ENCODE data around the gene TMEFF1. TPM values are rescaled to one million over a fixed set of nuclear protein-coding genes. Genes with fewer than 3 reads are reported as not detected.

The TMEFF1 gene
- total RNA-seq, 1 experiment from 2014 or later, result 65.5 TPM

- H3K14ac ChIP-seq (ENCODE audit: insufficient read depth, low read length), result no peak overlapping the region
- H2AFZ ChIP-seq (ENCODE audit: low read length), result no peak overlapping the region
- H3T11ph ChIP-seq (ENCODE audit: low read length), result no peak overlapping the region
- H2BK15ac ChIP-seq (ENCODE audit: low read depth, low read length), result no peak overlapping the region
- H3K4me2 ChIP-seq (ENCODE audit: insufficient read depth, insufficient read length, low read length), result no peak overlapping the region
- peaks cover 9% of the 10 kb centered on the region for H3K23me2 ChIP-seq (ENCODE audit: insufficient read length, low read depth, low read length, poor library complexity, severe bottlenecking)
- H3K27ac ChIP-seq (ENCODE audit: insufficient read length, low read depth, low read length), result no peak overlapping the region
- TF ChIP-seq, protein P1, sequence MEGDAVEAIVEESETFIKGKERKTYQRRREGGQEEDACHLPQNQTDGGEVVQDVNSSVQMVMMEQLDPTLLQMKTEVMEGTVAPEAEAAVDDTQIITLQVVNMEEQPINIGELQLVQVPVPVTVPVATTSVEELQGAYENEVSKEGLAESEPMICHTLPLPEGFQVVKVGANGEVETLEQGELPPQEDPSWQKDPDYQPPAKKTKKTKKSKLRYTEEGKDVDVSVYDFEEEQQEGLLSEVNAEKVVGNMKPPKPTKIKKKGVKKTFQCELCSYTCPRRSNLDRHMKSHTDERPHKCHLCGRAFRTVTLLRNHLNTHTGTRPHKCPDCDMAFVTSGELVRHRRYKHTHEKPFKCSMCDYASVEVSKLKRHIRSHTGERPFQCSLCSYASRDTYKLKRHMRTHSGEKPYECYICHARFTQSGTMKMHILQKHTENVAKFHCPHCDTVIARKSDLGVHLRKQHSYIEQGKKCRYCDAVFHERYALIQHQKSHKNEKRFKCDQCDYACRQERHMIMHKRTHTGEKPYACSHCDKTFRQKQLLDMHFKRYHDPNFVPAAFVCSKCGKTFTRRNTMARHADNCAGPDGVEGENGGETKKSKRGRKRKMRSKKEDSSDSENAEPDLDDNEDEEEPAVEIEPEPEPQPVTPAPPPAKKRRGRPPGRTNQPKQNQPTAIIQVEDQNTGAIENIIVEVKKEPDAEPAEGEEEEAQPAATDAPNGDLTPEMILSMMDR (conservative IDR thresholded peaks at IDR 0.05), result no peak
- no peaks in the 10 kb centered on the region for H3K79me1 ChIP-seq (ENCODE audit: insufficient read depth, low read depth, low read length, poor library complexity, severe bottlenecking)
- H3K79me2 ChIP-seq (ENCODE audit: insufficient read depth, low read length), result peaks cover 45% of the 10 kb centered on the region; the same call in 1 of the 2 replicates
- H3K27me3 Mint-ChIP-seq (ENCODE audit: low read depth), result no peaks in the 10 kb centered on the region
- no peak overlapping the region for H2BK5ac ChIP-seq (ENCODE audit: insufficient read length, low read length)
- H2BK120ac ChIP-seq (ENCODE audit: low read depth, low read length, poor library complexity, severe bottlenecking), result no peak overlapping the region
- H3K4me3 Mint-ChIP-seq, result no peak overlapping the region
- H3K27me3 ChIP-seq (ENCODE audit: insufficient read depth, low read length), result no peaks in the 10 kb centered on the region
- no peak overlapping the region for H3K23ac ChIP-seq (ENCODE audit: insufficient read length, low read depth, low read length)
- no peak overlapping the region for H2BK12ac ChIP-seq (ENCODE audit: insufficient read length, low read depth, low read length)
- DNase-seq, result no peak
- H3K4me1 Mint-ChIP-seq, result peaks cover 45 to 50% of the 10 kb centered on the region in 2 experiments
- no peak overlapping the region for H4K5ac ChIP-seq (ENCODE audit: insufficient read length, low read depth, low read length)
- H3K56ac ChIP-seq (ENCODE audit: insufficient read length, low read depth, low read length), result no peak overlapping the region
- no peak overlapping the region for H3K4ac ChIP-seq (ENCODE audit: low read depth, low read length)
- H3K9ac ChIP-seq (ENCODE audit: extremely low read depth, insufficient read length, low read length), result no peak overlapping the region
- H4K8ac ChIP-seq (replicated peaks; ENCODE audit: insufficient read length, low read depth, low read length), result no peak overlapping the region
- no CpG with 5 or more reads among the region's 6 CpGs for WGBS (ENCODE audit: extremely low coverage, insufficient read length, low lambda C conversion rate)
- no peaks in the 10 kb centered on the region for H4K20me1 ChIP-seq (ENCODE audit: control insufficient read depth, insufficient read depth, insufficient read length)
- no peak overlapping the region for H4K91ac ChIP-seq (ENCODE audit: insufficient read length, low read depth, low read length)
- H3K27ac Mint-ChIP-seq, result peak overlapping the region in 2 of 3 experiments; percentile 40 to 50; a peak in 2 of 7 replicates
- H3K9me3 Mint-ChIP-seq, result no peaks in the 10 kb centered on the region; a peak in 1 of 5 replicates
- H3K18ac ChIP-seq (ENCODE audit: insufficient read length, low read depth, low read length), result no peak overlapping the region
- H3K4me1 ChIP-seq (ENCODE audit: insufficient read depth, low read length), result peaks cover 5% of the 10 kb centered on the region
- no peak overlapping the region for H2AK5ac ChIP-seq (ENCODE audit: insufficient read length, low read length)
- H3K36me3 Mint-ChIP-seq (ENCODE audit: insufficient read depth in 1 of 3, low read depth in 3 of 3), result peaks cover 4 to 15% (median 4%) of the 10 kb centered on the region in 3 experiments; a peak in 5 of 7 replicates
- no peak overlapping the region for H2BK20ac ChIP-seq (ENCODE audit: low read depth, low read length, poor library complexity, severe bottlenecking)
- no peaks in the 10 kb centered on the region for H3K9me3 ChIP-seq (ENCODE audit: control insufficient read depth, low read depth, low read length)
These were observed 5.2 kb downstream of the TMEFF1 start for GRCh38 chr9:100478192-100478591.
